ENCODE data around the gene YIF1A. TPM values are rescaled to one million over a fixed set of nuclear protein-coding genes. Genes with fewer than 3 reads are reported as not detected.

YIF1A gene
- total RNA-seq, 1 experiment from 2014 or later = 81.8 TPM

GRCh38 chr11:66275984-66276612 is 12.8 kb downstream of the YIF1A start:
- no peak overlapping the region for H3K4me2 ChIP-seq
- no peaks in the 10 kb centered on the region for H3K4me1 ChIP-seq (replicated peaks; ENCODE audit: insufficient read depth)
- H3F3A ChIP-seq (ENCODE audit: insufficient read depth, low read depth) = peaks cover 15% of the 10 kb centered on the region
- H3K9me3 ChIP-seq (ENCODE audit: insufficient read depth, low read depth) = no peaks in the 10 kb centered on the region
- H3K27me3 ChIP-seq (ENCODE audit: insufficient read depth, low read depth) = no peaks in the 10 kb centered on the region
- no peak overlapping the region for H3K4me3 ChIP-seq
- no peak overlapping the region for H2AFZ ChIP-seq
- BruUV-seq (replicated peaks) = no TSS peak
- intact Hi-C loops (cut with micrococcal nuclease; ENCODE audit: unreplicated experiment) = no loop called here
- H3K36me3 ChIP-seq (ENCODE audit: low read depth) = peaks cover 23% of the 10 kb centered on the region
- no peak for DNase-seq
- TF ChIP-seq EZH2 (IDR thresholded peaks at IDR 0.05; ENCODE audit: low read depth) = no peak
- peaks cover 49% of the 10 kb centered on the region for H4K20me1 ChIP-seq (ENCODE audit: insufficient read depth)
- POLR2A ChIA-PET (ENCODE audit: unreplicated experiment) = no interaction called here
- H3K9me2 ChIP-seq (ENCODE audit: insufficient read depth) = no peaks in the 10 kb centered on the region
- no peak overlapping the region for H3K27ac ChIP-seq
- H3K79me2 ChIP-seq (ENCODE audit: low read depth) = peaks cover 8% of the 10 kb centered on the region
- CTCF ChIA-PET = interaction anchor here (0.6 kb wide), 1 partner anchor 95 kb away, joined by 3 read pairs; no protein-coding TSS in a partner anchor

- no peaks in the 10 kb centered on the region for H3K9me3 ChIP-seq (ENCODE audit: insufficient read depth, low read depth)
- intact Hi-C loops (cut with micrococcal nuclease; ENCODE audit: unreplicated experiment) = no loop called here
- ChIA-PET POLR2A (ENCODE audit: unreplicated experiment) (no interaction called here), CTCF (interaction anchor here (0.6 kb wide), 1 partner anchor 95 kb away, joined by 3 read pairs; no protein-coding TSS in a partner anchor)
- no peaks in the 10 kb centered on the region for H3K9me2 ChIP-seq (ENCODE audit: insufficient read depth)
- H4K20me1 ChIP-seq (ENCODE audit: insufficient read depth) = peaks cover 51% of the 10 kb centered on the region
- no peaks in the 10 kb centered on the region for H3K27me3 ChIP-seq (ENCODE audit: insufficient read depth, low read depth)
- DNase-seq = no peak
- H3K27ac ChIP-seq = no peak overlapping the region
- no peak overlapping the region for H3K4me2 ChIP-seq
- H3F3A ChIP-seq (ENCODE audit: insufficient read depth, low read depth) = peaks cover 11% of the 10 kb centered on the region; the same call in 1 of the 2 replicates
- BruUV-seq (replicated peaks) = no TSS peak
- H2AFZ ChIP-seq = no peak overlapping the region
- no peaks in the 10 kb centered on the region for H3K4me1 ChIP-seq (replicated peaks; ENCODE audit: insufficient read depth)
- H3K36me3 ChIP-seq (ENCODE audit: low read depth) = peaks cover 28% of the 10 kb centered on the region
- H3K79me2 ChIP-seq (ENCODE audit: low read depth) = peaks cover 15% of the 10 kb centered on the region
- H3K4me3 ChIP-seq = no peak overlapping the region
- no peak for TF ChIP-seq CTCF (conservative IDR thresholded peaks at IDR 0.05)
- TF ChIP-seq EZH2 (IDR thresholded peaks at IDR 0.05; ENCODE audit: low read depth) = no peak
Measured at GRCh38 chr11:66275396-66275795, 13.5 kb downstream of the YIF1A start.

GRCh38 chr11:66274219-66274618 is 14.7 kb downstream of the YIF1A start:
- no peaks in the 10 kb centered on the region for H3K9me2 ChIP-seq (ENCODE audit: insufficient read depth)
- peaks cover 58% of the 10 kb centered on the region for H4K20me1 ChIP-seq (ENCODE audit: insufficient read depth)
- H3K4me2 ChIP-seq = no peak overlapping the region
- intact Hi-C loops (cut with micrococcal nuclease; ENCODE audit: unreplicated experiment) = no loop called here
- H3F3A ChIP-seq (ENCODE audit: insufficient read depth, low read depth) = peaks cover 17% of the 10 kb centered on the region; the same call in 1 of the 2 replicates
- peaks cover 28% of the 10 kb centered on the region for H3K36me3 ChIP-seq (ENCODE audit: low read depth)
- TF ChIP-seq CTCF (conservative IDR thresholded peaks at IDR 0.05) (no peak), EZH2 (IDR thresholded peaks at IDR 0.05; ENCODE audit: low read depth) (no peak)
- H3K79me2 ChIP-seq (ENCODE audit: low read depth) = peaks cover 27% of the 10 kb centered on the region
- no peak overlapping the region for H3K27ac ChIP-seq
- H3K4me1 ChIP-seq (replicated peaks; ENCODE audit: insufficient read depth) = peaks cover 8% of the 10 kb centered on the region
- no peak overlapping the region for H2AFZ ChIP-seq
- ChIA-PET CTCF (no interaction called here), POLR2A (ENCODE audit: unreplicated experiment) (no interaction called here)
- no peaks in the 10 kb centered on the region for H3K9me3 ChIP-seq (ENCODE audit: insufficient read depth, low read depth)
- no peak overlapping the region for H3K4me3 ChIP-seq
- DNase-seq = no peak
- BruUV-seq (replicated peaks) = no TSS peak
- no peaks in the 10 kb centered on the region for H3K27me3 ChIP-seq (ENCODE audit: insufficient read depth, low read depth)

GRCh38 chr11:66272596-66272995 is 16.3 kb downstream of the YIF1A start:
- Histone ChIP-seq H3K4me1 (replicated peaks; ENCODE audit: insufficient read depth) (peaks cover 8% of the 10 kb centered on the region), H3K79me2 (ENCODE audit: low read depth) (peaks cover 32% of the 10 kb centered on the region), H3K36me3 (ENCODE audit: low read depth) (peaks cover 28% of the 10 kb centered on the region), H3F3A (ENCODE audit: insufficient read depth, low read depth) (peaks cover 22% of the 10 kb centered on the region; the same call in 1 of the 2 replicates), H3K9me3 (ENCODE audit: insufficient read depth, low read depth) (no peaks in the 10 kb centered on the region), H3K27ac (no peak overlapping the region), H3K27me3 (ENCODE audit: insufficient read depth, low read depth) (no peaks in the 10 kb centered on the region), H2AFZ (no peak overlapping the region), H3K9me2 (ENCODE audit: insufficient read depth) (no peaks in the 10 kb centered on the region), H3K4me2 (no peak overlapping the region), H3K4me3 (no peak overlapping the region), H4K20me1 (ENCODE audit: insufficient read depth) (peaks cover 59% of the 10 kb centered on the region)
- POLR2A ChIA-PET (ENCODE audit: unreplicated experiment) = no interaction called here
- BruUV-seq (replicated peaks) = no TSS peak
- CTCF ChIA-PET = no interaction called here
- no peak for DNase-seq
- intact Hi-C loops (cut with micrococcal nuclease; ENCODE audit: unreplicated experiment) = no loop called here
- TF ChIP-seq CTCF (conservative IDR thresholded peaks at IDR 0.05) (no peak), EZH2 (IDR thresholded peaks at IDR 0.05; ENCODE audit: low read depth) (no peak)
